ENCODE measurements around the gene VSTM2B.

The VSTM2B gene

DNA sequence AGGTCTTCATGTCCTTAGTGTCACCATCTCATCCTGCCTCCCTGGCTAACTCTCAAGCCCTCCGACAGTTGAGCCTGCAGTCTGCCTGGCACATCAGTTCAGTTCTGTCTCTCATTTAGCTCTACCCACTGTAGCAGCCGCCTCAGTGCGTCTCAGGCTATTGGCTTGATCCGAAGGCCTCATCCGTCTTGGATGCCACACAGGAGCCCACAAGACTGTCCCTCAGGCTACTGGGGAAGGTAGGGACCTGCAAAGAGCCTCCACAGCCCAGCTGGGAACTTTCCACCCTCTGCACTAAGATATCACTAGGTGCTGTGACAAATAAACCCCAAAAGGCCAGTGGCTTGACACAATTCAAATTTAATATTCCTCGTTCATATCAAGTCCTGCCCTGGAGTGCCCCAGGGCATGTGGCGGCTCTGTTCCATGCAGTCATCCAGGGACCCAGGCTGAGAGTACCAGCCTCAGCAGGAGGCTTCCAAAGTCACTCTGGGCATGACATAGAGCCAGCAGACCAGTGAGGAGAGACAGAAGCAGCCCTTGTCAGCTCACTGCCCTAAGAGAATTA is 5.7 kb downstream of the VSTM2B start:
- H3K4me3 ChIP-seq (ENCODE audit: low read length), result no peak overlapping the region
- no peak for TF ChIP-seq CTCF (conservative IDR thresholded peaks at IDR 0.05; ENCODE audit: low read length)
- DNase-seq (ENCODE audit: low read depth), result no peak

- no peak for TF ChIP-seq CTCF (conservative IDR thresholded peaks at IDR 0.05; ENCODE audit: low read length)
- DNase-seq (ENCODE audit: low read depth), result no peak
- H3K4me3 ChIP-seq (ENCODE audit: low read length), result no peak overlapping the region
Measured at GRCh38 chr19:29532097-29532496, 6.3 kb downstream of the VSTM2B start.

GRCh38 chr19:29532956-29533355 is 7.2 kb downstream of the VSTM2B start:
- H3K4me3 ChIP-seq (ENCODE audit: low read length), result no peak overlapping the region
- DNase-seq (ENCODE audit: low read depth), result no peak
- no peak for TF ChIP-seq CTCF (conservative IDR thresholded peaks at IDR 0.05; ENCODE audit: low read length)

DNA sequence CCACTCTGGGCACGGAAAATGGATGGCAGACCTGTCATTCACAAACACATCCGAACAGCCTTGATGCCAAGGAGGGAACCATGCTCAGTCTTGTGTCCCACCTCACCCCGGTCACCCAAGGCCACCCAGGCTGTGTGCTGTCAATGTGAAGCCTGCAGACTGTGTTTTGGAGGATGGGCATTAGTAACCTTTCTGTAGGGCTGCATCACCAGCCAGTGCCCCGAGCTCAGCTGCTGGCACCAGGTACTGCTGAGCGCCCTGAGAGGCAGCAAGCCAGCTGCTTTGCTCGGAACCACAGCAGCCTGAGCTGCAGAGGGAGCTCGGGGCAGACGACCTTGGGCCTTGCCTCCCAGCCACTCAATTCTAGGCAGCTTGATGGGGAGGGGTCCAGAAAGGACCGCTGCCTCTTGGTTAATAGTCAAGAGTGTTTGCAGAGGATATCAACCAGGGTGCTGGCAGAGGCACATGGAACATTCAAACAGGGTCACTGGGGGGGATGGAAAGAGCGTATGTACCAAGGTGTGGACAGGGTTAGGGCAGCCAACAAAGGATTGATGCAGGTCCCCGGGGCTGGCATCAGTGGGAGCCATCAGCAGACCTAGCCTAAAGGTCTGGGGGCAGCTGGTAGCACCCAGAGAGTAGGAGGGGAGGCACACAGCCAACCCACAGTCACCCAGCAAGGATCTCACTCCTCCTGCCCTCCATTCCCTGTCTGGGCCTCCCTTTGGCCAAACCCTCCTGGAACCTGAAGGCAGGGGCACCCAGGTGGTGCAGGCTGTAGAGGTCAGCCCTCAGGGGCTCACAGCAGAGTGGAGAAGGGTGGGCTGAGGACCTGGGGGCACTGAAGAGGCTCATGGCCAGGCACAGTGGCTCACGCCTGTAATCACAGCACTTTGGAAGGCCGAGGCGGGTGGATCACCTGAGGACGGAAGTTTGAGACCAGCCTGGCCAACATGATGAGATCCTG is 8.1 kb downstream of the VSTM2B start:
- DNase-seq (ENCODE audit: low read depth), result no peak
- H3K4me3 ChIP-seq (ENCODE audit: low read length), result no peak overlapping the region
- no peak for TF ChIP-seq CTCF (conservative IDR thresholded peaks at IDR 0.05; ENCODE audit: low read length)

- no peak for DNase-seq (ENCODE audit: low read depth)
- no peak for TF ChIP-seq CTCF (conservative IDR thresholded peaks at IDR 0.05; ENCODE audit: low read length)
- no peak overlapping the region for H3K4me3 ChIP-seq (ENCODE audit: low read length)
Measured at GRCh38 chr19:29535214-29535831, 9.5 kb downstream of the VSTM2B start.

DNA sequence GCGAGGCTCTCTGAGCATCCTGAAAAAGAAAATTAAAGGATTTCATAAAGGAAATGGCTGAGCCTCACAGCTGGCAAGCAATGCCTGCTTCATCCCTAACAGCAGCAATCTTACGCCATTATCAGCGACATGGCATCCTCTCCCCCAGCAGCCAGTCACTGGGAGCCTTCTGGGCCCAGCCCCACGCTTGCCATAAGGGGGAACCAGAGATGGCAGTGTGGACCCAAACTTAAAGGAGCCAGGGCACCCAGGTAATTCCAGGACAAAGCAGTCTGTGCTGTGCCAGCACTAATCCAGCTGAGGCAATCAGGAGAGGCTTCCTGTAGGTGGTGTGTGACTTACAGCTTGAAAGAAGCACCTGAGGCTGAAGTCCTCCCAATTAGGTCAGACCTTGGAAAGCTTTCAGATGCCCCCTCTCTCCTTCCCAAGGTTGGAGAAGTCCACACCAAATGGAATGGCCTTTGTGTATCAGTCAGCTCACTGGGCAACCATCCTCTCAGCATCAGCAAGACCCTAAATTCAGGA is 10.3 kb downstream of the VSTM2B start:
- TF ChIP-seq CTCF (conservative IDR thresholded peaks at IDR 0.05; ENCODE audit: low read length), result no peak
- DNase-seq (ENCODE audit: low read depth), result no peak
- no peak overlapping the region for H3K4me3 ChIP-seq (ENCODE audit: low read length)
